ENCODE data around the gene WNT7B.

WNT7B gene

DNA sequence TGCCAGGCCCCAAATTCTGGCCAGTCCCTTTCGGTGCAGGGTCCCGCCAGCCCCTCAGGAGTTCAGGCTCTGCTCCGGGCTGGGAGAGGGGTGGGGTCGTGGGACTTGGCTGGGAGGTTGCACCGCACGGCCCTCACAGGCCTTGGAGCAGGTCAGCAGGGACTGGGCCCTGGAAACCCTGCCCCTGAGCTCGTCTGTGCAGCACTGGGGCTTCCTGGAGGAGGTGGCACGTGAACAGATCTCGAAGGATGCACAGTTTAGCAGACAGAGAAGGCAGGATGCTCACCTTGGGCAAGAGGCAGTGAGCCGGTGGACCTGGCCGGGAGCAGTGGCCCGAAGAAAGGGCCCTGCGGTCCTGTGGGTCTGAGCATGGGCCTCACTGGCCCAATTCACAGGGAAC, 70.0 kb downstream of the WNT7B start:
- DNase-seq (ENCODE audit: low read depth in 2 of 2), result no peak

DNA sequence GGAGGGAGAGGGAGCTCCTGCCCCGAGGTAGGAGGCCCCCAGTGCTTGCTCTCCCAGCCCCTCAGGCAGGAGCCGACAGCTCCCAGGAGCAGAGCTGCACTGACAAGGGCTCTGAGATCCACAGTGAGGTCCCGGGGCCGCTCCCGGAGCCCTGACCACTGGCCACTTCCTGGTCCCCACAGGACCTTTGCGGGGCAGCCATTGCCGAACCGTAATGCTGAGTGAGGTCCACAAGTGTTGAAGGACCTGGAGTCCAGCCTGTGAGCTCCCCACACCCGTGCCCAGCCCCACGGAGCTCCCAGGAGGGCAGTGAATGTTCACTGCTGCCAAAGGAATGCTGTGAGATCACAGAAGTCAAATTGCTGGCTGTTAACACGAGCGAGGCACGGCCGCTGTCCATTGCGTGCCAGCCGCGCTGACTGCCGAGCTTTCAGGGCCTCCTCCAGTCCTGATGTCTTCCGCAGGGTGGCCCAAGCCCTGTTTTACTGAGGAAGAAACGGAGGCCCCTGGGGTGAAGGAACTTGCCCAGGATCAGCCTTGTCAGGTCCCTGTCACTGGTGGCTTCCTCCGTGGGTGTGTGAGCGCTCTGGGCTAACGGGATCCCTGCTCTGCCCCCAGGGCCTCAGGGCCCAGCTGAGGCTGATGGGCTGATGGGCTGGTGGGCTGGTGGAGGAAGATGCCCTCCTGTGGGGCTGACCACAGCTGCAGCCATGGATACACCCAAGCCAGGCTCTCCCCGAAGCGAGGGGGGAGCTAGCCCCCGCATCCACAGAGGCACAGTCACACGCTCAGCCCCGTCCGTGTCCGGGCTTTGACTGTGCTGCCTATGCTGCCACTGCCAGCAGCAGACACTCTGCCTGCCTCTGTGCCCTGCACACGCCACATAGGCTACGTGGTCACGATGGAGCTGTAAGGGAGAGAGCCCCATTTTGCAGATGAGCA, 70.8 kb downstream of the WNT7B start:
- peak; percentile 4 to 7 for DNase-seq (ENCODE audit: low read depth in 2 of 2)

DNA sequence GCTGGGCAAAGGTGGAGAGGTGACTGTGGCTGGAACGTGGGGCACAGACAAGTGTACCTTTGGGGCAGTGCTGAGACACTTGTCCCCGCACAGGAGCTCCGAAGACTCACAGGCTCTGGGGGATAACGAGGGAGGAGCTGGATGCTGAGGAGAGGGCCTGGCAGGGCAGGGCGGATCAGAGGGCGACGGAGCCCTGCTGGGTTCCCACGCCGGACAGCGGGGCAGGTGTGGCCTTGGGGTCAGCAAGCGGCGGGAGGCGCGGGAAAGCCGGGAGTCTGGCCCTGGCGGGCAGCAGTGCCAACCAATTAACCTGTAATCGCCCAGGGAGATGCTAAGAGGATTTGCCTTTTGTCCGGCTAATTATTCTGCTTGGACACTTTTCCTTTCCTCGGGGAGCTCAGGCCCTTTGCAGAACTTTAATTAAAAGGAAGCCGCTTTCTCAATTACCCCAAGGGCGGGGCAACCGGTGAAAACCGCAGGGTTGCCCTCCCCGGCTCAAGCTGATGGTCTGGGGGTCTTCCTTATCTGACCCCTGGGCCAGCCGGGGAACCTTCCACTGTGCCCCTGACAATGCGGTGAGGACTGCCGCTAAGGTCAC, 71.5 kb downstream of the WNT7B start:
- no peak for DNase-seq (ENCODE audit: low read depth in 2 of 2)

DNA sequence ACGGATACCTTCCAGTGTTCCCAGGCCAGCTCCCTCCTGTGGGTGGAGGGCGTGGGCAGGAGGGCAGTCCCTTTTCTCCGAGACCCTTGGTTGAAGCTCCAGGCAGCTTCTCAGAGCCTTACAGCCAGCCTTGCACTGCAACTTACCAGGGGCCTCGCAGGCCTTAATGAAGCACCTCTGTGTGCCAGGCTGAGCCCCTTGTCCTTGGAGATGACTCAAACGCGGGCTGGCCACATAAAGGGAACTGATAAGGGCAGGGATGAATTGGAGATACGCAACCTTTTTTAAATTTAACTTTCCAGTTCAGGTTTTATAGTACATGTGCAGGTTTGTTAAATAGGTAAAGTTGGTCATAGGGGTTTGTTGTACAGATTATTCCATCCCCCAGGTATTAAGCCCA, 72.7 kb downstream of the WNT7B start:
- DNase-seq (ENCODE audit: low read depth in 2 of 2), result no peak

DNA sequence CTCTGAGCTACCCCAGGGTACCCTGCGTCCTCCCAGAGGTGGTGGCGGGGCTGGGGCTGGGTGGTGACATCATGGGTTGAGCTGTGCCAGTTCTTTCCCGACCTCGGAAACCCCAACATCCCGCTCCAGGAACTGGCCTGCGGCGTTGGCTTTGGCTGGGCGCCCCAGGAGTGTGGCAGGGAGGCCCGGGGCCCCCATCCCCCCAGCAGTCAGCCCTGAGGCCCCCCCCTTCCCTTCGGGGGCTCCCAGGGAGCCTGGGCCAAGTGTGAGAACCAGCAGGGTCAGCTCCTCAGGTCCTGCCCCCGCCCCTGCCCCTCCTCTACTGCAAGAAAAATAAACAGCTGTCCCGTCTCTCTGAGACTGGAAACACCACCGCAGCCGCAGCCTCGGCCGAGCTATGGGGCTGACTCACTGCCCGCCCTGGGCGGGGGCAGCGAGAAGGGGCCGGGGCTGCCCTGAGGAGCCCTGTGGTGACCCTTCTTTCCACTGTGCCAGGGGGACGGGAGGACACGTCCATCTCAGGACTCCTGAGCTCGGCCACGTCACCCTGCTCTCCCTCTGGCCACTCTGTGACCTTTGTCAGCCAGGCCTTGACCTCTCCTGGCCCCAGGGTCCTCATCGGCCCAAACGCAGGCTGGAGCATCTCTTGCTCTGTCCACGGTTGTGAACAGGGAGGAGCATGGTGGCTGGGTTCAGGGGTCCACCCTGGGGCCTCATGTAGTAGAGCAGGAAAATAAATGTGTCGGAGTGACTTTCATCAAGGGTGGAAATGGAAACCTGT, 73.4 kb downstream of the WNT7B start:
- DNase-seq (ENCODE audit: low read depth in 2 of 2), result peak; percentile 4 to 6

DNA sequence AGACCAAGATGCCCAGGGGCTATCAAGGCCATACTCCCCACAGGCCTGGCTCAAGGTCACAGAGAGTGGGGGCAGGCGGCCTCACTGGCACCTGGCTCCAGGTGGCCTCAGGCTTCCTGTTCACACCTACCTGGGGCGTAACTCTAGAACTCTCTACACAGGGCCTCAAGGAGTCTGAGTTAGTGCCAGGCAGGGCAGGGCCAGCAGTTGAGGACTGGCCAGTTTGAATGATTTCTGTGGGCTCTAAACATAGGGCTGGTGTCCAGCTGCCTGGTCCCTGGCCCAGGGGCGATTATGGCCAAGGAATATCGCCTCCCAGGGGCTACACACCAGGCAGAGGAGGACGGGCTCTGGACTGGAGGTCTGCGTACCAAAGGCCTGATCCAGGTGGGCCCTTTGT, 79.2 kb downstream of the WNT7B start:
- no peak for DNase-seq (ENCODE audit: low read depth in 2 of 2)

DNA sequence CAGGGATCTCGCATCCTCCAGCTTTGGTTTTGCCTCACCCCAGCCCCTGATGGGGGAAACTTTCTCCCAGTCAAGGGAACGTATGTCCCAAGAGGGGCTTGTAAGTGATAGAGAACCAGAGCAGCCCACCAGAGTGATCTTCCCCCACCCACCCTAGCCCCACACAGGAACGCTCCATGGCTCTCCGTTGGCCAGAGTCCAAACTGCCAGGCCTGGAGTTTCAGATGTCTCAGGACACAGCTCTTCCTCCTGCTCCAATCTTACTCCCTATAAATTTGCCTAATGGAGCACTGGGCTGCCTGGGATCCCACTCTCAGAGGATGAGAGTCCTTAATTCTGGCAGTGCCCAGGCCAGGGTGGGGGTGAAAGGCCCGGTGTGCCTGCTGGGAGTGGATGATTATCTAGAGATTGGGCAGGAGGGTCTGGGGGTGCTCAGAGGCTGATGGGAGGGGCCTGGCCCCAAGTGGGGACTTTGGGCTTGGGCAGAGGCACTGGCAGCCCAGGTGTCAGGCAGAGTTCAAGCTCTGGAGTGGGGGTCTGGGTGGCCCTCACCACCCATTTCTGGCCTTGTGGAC, 79.9 kb downstream of the WNT7B start:
- no peak for DNase-seq (ENCODE audit: low read depth in 2 of 2)

DNA sequence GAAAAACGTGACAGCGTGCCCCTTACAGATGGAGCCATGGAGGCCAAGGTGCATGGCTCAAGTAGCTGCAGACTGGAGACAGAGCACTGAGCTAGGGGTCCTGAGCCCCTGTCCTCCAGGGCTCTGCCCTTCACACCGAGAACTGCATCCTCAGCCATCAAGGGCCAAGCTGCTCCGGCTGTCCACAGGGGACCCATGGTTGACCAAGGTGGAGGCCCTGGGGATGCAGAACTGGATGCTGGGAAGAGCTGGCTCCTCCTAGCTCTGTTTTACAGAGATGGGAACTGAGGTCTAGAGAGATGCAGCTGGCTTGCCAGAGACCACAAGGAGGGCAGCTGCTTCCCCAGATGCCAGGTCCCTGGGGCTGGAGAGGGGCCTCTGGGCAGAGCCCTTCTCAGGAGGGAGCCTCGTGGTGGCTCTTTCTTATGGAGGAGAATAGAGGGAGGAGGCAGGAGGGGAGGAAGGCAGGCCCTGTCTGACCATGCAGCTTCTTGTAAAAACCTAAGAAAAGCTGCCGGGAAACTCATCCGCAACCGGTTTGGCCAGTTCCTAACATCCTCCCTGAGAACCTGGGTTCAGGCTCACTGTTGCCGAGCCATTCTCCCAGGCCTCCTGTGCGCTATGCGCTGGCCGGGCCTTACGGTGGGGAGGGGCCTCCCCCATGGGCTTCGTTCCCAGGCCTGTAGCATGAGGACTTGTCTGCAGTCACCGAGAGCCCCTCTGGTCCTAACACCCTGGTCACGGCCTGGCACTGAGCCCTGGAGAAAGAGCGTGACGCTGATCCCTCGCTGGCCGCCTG, 80.6 kb downstream of the WNT7B start:
- DNase-seq (ENCODE audit: low read depth in 2 of 2), result no peak

DNA sequence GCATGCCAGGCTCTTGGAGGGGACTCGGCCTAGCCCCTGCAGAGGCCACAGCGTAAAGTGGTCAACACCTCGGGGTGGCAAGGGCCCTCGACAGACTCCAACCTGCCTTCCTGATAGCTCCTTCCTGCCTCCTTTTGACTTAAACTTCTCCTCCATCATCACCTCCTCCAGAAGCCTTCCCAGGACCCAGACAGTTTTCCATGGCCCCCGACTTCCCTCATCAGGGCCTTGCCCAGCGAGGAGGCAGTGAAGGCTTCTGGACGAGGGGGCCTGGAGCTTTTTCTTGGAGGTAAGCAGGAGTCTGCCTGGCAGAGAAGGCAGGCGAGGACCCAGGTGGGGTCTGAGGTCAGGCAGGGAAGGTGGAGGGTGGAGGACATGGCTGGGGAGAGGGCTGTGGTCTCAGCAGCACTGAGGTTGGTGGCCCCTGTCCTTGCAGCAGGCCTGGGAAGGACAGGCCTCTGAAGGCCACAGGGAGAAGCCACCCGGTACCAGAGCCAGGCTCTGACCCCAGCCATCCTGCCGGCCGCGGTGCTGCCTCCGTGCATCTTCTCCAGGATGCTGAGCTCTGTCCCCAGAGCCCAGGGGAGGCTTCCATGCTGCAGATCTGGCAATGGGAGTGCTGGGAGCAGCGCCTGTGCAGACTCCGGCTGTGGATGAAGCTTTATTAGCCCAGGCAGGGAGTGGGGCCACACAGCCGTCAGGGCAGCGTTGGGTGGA, 81.4 kb downstream of the WNT7B start:
- no peak for DNase-seq (ENCODE audit: low read depth in 2 of 2)

DNA sequence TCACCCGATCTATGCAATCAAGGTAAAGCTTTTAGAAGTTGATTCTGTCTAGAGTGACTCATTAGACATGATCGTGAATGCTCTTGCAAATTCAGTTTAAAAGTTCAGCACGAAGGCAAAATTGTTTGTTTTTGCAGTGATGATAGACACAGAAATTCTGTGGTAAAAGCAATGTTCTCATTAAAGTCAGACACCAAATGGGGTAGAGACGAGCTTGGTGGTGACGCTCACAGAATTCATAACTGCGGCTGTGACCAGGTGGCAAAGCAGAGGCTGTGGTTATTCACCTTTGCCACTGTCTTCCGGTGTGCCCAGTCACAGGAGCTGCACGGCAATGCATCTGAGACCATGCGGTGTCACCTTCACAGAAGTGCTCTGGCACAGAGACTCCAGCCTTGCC, 83.4 kb downstream of the WNT7B start:
- no peak for DNase-seq (ENCODE audit: low read depth in 2 of 2)

DNA sequence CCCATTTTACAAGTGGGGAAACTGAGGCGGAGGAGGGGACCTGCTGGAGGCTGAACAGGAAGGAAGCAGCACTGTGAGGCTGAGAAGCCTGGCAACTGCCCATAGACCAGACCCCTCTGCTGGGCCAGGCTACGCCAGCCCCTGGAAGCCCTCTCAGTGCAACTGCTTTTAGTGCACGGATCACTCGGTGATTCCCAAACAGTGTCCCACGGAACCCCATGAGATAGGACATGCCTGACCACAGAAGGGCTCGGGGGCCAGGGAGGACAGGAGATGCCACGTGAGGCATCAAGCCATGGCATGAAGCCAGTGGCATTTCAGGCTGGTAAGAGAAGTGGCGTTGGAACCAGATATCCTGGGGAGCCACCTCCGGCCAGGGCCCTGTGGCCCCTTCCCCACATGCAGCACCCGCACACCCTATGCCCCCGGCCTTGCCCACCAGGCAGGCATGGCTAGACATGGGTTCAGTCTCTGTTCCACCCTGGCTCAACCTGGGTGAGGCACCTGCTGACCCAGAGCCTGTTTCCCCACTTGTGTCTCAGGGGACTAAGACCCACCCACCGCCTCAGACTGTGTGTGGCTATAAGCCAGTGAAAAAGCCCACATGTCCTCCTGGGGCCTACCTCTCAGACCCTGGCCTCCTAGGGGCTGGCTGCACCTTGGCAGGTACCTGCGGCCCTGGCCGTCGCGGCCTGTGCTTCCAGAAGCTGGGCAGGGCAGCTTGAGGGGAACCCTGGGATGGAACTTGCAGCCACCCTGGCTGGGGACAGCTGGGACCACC, 84.1 kb downstream of the WNT7B start:
- DNase-seq (ENCODE audit: low read depth in 2 of 2), result no peak

DNA sequence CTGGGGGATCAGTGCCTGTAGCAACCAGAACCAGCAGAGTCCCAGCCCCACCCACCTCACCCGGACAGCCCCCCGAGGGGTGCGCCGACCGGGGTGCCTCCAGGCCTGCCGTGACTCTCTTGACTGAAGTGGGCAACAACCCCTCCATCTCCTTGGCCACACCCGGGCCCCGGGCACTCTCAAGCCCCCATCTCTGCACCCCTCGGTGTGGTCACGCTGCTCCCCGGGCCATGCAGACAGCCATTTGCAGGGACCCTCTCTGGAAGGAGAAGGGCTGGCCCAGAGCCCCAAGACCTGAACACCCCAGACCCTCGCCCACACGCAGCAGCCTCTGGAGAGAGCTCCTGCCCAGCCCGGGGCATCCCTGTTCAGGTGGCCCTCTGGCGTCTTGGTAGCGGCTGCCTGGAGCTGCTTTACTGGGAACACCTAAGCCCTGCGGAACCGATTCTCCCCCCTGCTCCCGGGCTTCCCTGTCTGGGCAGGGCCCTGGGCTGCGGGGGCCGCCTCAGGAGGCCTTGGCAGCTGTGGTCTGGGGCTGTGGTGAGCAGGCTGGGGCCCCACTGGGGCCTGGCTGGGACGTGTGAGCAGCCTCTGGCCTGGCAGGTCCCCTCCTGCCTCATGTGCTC, 84.9 kb downstream of the WNT7B start:
- no peak for DNase-seq (ENCODE audit: low read depth in 2 of 2)

DNA sequence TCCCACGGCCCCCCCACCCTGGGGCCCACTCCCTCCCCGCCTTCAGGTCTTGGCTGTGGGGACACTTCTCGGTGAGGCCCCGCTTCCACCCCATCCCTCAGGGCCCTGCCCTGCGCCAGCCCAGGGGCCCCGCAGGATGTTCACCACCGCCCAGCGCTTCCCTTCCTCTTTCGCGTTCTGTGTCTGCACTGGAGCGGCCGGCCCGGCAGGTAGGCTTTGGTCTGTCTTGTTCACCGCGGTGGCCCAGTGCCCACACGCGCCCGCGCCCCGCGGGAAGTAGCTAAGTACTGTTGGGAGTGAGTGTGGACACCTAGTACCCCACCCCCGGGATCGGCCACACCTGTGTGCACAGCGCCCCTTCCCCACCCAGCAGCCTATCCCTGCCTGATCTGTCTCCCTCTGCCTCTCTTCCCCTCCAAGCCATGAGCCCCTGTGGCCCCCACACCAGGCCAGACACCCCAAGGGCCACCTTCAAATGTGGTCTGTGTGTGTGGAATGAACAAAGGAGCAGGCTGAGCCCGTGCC, 85.4 kb downstream of the WNT7B start:
- no peak for DNase-seq (ENCODE audit: low read depth in 2 of 2)

DNA sequence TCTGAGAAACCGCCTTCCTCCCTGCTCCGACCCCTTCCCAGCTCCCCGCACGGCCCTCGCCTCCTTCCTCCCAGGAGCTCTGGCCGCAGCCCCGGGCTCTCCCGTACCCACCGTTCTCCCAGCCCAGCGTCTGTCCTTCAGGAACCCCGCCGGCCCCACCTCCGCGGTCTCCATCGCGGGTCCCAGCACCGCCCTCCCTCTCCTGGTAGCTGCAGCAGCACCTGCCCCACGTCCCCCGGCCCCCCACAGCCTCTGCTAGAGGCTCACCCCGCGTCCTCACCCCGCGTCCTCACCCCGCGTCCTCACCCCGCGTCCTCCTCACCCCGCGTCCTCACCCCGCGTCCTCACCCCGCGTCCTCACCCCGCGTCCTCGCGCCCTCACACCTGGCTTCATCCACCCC, 85.9 kb downstream of the WNT7B start:
- DNase-seq (ENCODE audit: low read depth in 2 of 2), result no peak

DNA sequence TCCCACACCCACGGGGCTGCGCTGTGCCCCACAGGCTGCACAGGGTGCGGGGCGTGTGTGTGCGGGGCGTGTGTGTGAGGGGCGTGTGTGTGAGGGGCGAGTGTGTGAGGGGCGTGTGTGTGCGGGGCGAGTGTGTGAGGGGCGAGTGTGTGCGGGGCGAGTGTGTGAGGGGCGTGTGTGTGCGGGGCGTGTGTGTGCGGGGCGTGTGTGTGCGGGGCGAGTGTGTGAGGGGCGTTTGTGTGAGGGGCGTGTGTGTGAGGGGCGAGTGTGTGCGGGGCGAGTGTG, 86.7 kb downstream of the WNT7B start:
- no peak for DNase-seq (ENCODE audit: low read depth in 2 of 2)

DNA sequence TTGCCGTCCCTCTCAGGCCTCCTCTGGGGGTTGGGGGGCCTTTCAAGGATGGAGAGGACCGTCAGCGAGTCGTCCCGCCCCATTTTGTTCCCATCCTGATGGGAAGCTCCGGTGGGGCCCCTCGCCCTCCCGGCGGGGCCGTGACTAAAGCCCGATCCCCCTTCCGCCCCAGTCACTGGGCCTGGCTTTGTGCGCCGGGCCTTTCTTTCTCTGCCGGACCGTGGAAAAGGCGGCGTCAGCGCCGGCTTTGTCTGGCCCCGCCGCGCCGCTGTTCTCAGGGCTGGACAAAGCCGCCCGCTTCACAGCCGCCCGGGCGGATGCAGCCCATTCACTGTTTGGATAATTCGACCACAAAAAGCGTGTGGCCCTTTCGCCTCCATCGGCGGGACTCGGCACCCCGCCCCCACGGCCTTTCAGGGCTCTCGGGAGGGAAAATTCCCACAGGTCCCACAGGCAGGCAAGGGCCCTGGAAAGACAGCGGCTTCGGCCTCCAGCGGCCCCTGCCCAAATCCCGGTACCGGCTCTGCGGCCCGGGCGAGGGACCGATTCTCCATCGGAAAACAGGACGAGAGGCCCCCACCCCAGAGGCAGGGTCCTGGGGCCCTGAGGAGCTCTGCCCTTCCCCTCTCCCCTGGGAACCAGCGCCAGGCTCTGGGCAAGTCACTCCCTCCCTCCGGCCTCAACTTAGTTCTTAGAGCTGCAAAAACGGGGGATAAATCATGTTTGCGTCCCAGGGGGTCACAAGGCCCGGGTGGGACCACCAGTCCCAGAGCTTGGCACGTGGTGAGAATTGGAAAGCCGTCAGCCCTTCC, 87.2 kb downstream of the WNT7B start:
- no peak for DNase-seq (ENCODE audit: low read depth in 2 of 2)

DNA sequence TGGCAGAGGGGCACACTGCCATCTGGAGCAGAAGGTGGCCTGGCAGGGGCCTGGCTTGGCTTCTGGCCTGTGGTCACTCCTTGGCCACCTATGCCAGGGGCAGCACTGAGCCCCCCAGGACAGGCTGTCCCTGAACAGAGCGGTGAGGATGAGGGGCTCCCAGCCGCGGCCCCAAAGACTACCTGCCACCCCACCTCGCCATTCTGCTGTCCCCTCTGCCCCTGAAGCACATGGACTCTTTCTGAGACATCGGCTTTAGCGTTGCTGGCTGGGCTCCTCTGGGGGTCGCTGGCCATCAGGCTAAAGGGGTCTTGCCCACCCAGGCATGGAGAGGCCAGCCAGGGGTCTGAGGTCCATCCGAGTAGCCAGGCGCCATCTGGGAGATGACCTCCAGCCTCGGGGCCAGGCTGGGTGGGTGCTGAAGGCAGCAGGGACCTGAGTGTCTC, 87.8 kb downstream of the WNT7B start:
- no peak for DNase-seq (ENCODE audit: low read depth in 2 of 2)

Data from fibroblast of skin of left quadriceps (primary cell).